GM18870 (cell line): ENCODE results near the gene UVSSA.
A peak's percentile ranks its signal among the peaks of the same experiment; 100 is the strongest.
"Not testable (repeated sequence)": the region's sequence is repeated elsewhere in the genome, so short reads cannot be mapped to it uniquely, and the experiment has no call there.

Experiments
- ATAC-seq: cut with Tn5 transposase; IDR thresholded peaks from one replicate; pipeline ENCODE4 v1.9.1; 2021; ENCODE audit warnings: moderate library complexity; ENCODE audit not compliant: unreplicated experiment

UVSSA gene

GRCh38 chr4:1330761-1331590 is 16.0 kb upstream of the UVSSA start:
- ATAC-seq: no peak

- no peak for ATAC-seq
Observed at GRCh38 chr4:1331591-1332353, 15.2 kb upstream of the UVSSA start.

GRCh38 chr4:1332686-1333085 is 14.3 kb upstream of the UVSSA start:
- ATAC-seq: no peak

GRCh38 chr4:1333256-1333655 is 13.8 kb upstream of the UVSSA start:
- no peak for ATAC-seq

GRCh38 chr4:1333851-1334578 is 13.0 kb upstream of the UVSSA start:
- ATAC-seq: not testable (repeated sequence)

- no peak for ATAC-seq
Observed at GRCh38 chr4:1334579-1334895, 12.5 kb upstream of the UVSSA start.

GRCh38 chr4:1335193-1335883 is 11.7 kb upstream of the UVSSA start:
- ATAC-seq: not testable (repeated sequence)

GRCh38 chr4:1336088-1336491 is 10.9 kb upstream of the UVSSA start:
- no peak for ATAC-seq

GRCh38 chr4:1337376-1337831 is 9.6 kb upstream of the UVSSA start:
- ATAC-seq: no peak

- ATAC-seq: no peak
Observed at GRCh38 chr4:1337951-1338751, 8.9 kb upstream of the UVSSA start.

- no peak for ATAC-seq
Observed at GRCh38 chr4:1338752-1339414, 8.1 kb upstream of the UVSSA start.

- no peak for ATAC-seq
Observed at GRCh38 chr4:1339489-1339888, 7.5 kb upstream of the UVSSA start.

- ATAC-seq: no peak
Observed at GRCh38 chr4:1340181-1340747, 6.7 kb upstream of the UVSSA start.

GRCh38 chr4:1340861-1341260 is 6.1 kb upstream of the UVSSA start:
- no peak for ATAC-seq

- ATAC-seq: no peak
Observed at GRCh38 chr4:1342003-1342402, 5.0 kb upstream of the UVSSA start.

GRCh38 chr4:1344696-1345095 is 2.3 kb upstream of the UVSSA start:
- no peak for ATAC-seq

GRCh38 chr4:1345903-1346780 is 866 bp upstream of the UVSSA start:
- peak; percentile 12 for ATAC-seq

GRCh38 chr4:1347410-1347864 is 429 bp downstream of the UVSSA start:
- ATAC-seq: peak; percentile 25
